Testis (tissue), 3 donors: ENCODE data around the gene FAM171A1. TPM values are rescaled to one million over a fixed set of nuclear protein-coding genes. Genes with fewer than 3 reads are reported as not detected.

Experiments
- DNase-seq: peaks from one replicate; pipeline ENCODE4 v3.0.0-alpha.2; 2019
- H3K27ac ChIP-seq, 2 donors: fragments of 200-600 bp; sonication (generic); one replicate each; pipeline ENCODE4 v1.5.1; 2019
- H3K27me3 ChIP-seq: fragments of 200-600 bp; sonication (generic); one replicate; pipeline ENCODE4 v1.5.1; 2019
- H3K36me3 ChIP-seq: fragments of 200-600 bp; sonication (generic); one replicate; pipeline ENCODE4 v1.5.1; 2017; ENCODE audit warnings: low read depth; ENCODE audit errors: missing control alignments
- H3K4me1 ChIP-seq: fragments of 200-600 bp; sonication (generic); one replicate; pipeline ENCODE4 v1.5.1; 2019
- H3K4me3 ChIP-seq, 2 donors: fragments of 200-600 bp; sonication (generic); one replicate each; pipeline ENCODE4 v1.5.1; 2017 to 2019
- H3K9me3 ChIP-seq: fragments of 200-600 bp; sonication (generic); one replicate; pipeline ENCODE4 v1.5.1; 2017
- CTCF ChIP-seq, 3 experiments: fragments of 450-650 bp in 2 of 3; fragments of 200-600 bp in 1 of 3; sonication (generic) in 1 of 3; IDR thresholded peaks; one replicate each; pipeline ENCODE4 v1.5.1; 2016 to 2019; ENCODE audit warnings: antibody characterized with exemption in 3 of 3, mild to moderate bottlenecking in 2 of 3, moderate library complexity in 1 of 3
- POLR2A ChIP-seq: fragments of 450-650 bp; IDR thresholded peaks from one replicate; pipeline ENCODE4 v1.6.1; 2017; ENCODE audit warnings: antibody characterized with exemption, mild to moderate bottlenecking, moderate library complexity
- WGBS, 2 donors: methylation state at CpG; one replicate each; pipeline ENCODE4 v1.1.5; 2018; 5-methylcytosine and 5-hydroxymethylcytosine counted together
- intact Hi-C: fragments of 100-400 bp; cut with DNase I; formaldehyde crosslinking; loops from one replicate; pipeline ENCODE4 v1.15.1; 2023; ENCODE audit warnings: low total_unique reads
- polyA plus RNA-seq: library from polyadenylated mRNA; stranded (reverse); fragments of 350-450 nt; fragmentation: Illumina TruSeq; extraction: RNeasy Lipid Tissue Mini Kit (QIAGEN cat#74804); gene quantifications from one replicate; pipeline ENCODE4 v1.2.3, GENCODE V29; 2014; ENCODE audit warnings: low read depth, low replicate concordance; ENCODE audit not compliant: insufficient read depth
- total RNA-seq, 2 donors: library from RNA; depleted of rRNA; stranded (reverse); fragments of >200 nt; gene quantifications; one replicate each; pipeline ENCODE4 v1.2.3, GENCODE V29; 2016

Gene FAM171A1
- total and polyA plus RNA-seq, 3 donors from 2014 or later: 9.2 to 11.1 (median 10.8) TPM

DNA sequence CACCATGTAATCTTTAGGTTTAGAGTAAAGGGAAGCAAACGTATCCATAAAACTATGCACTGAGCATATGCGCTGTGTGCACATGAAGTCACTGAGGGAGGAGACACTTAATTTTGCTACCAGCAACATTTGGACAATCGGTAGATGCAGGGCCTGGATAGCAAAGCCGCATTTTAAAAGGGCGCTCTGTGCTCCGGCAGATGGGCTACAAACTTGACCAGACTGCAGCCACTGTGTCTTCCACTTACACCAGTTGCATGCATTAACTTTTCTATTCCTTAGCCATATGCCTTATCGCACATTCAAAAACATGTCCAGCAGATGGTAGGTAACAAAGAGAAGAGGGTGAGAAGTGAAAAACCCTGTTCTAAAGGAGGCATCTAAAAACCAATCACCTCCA is 18.3 kb downstream of the FAM171A1 start:
- H3K27me3 ChIP-seq: no peaks in the 10 kb centered on the region
- DNase-seq: no peak
- intact Hi-C loops: no loop called here

GRCh38 chr10:15352201-15352600 is 18.9 kb downstream of the FAM171A1 start:
- Histone ChIP-seq H3K27me3 (no peaks in the 10 kb centered on the region), H3K4me3 (no peak overlapping the region), H3K9me3 (no peaks in the 10 kb centered on the region), H3K27ac (no peak overlapping the region), H3K4me1 (no peaks in the 10 kb centered on the region), H3K36me3 (no peaks in the 10 kb centered on the region)
- no peak for DNase-seq
- 78% methylated on average over 3 of the region's 3 CpGs for WGBS, 2 donors
- intact Hi-C loops: no loop called here
- TF ChIP-seq POLR2A (no peak), CTCF (IDR thresholded peaks at IDR 0.05) (no peak)

More for the DNA sequence above, 18.3 kb downstream of the FAM171A1 start:
- Histone ChIP-seq H3K36me3 (no peaks in the 10 kb centered on the region), H3K9me3 (no peaks in the 10 kb centered on the region), H3K4me1 (no peaks in the 10 kb centered on the region), H3K27ac (no peak overlapping the region), H3K4me3 (no peak overlapping the region)
- 93 to 95% methylated on average over 7 of the region's 7 CpGs for WGBS, 2 donors
- no peak for TF ChIP-seq CTCF (IDR thresholded peaks at IDR 0.05)
- TF ChIP-seq POLR2A: no peak

- no peak for DNase-seq
- peaks cover 3% of the 10 kb centered on the region for H3K4me1 ChIP-seq
- no peak overlapping the region for H3K27ac ChIP-seq
- no peak for TF ChIP-seq POLR2A
- 76 to 80% methylated on average over 12 of the region's 12 CpGs for WGBS, 2 donors
- no peaks in the 10 kb centered on the region for H3K36me3 ChIP-seq
- no peaks in the 10 kb centered on the region for H3K27me3 ChIP-seq
- intact Hi-C loops: no loop called here
- no peaks in the 10 kb centered on the region for H3K9me3 ChIP-seq
- no peak overlapping the region for H3K4me3 ChIP-seq
Observed at GRCh38 chr10:15351099-15351820, 19.8 kb downstream of the FAM171A1 start.

DNA sequence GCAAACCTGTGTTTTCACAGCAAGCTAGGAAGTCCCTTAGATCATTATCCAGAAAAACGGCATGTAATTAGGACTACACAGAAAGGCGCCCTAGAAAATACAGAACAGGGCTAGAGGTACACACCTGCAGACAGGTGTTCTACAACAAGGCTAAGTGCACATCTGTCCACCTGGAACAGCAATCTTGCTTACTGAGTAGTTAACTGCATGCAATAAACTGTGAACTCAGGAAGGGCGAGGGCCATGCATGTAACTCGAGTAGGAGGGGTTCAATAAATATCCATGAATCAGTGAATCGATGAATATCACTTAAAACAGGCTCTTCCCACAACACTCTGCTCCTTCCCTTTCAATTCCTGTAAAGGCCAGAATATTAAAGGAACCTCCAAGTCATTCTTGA is 22.0 kb downstream of the FAM171A1 start:
- 64 to 73% methylated on average over 5 of the region's 5 CpGs for WGBS, 2 donors
- Histone ChIP-seq H3K27ac (no peak overlapping the region), H3K4me1 (peaks cover 4% of the 10 kb centered on the region), H3K27me3 (no peaks in the 10 kb centered on the region), H3K9me3 (no peaks in the 10 kb centered on the region), H3K4me3 (no peak overlapping the region), H3K36me3 (no peaks in the 10 kb centered on the region)
- TF ChIP-seq CTCF (IDR thresholded peaks at IDR 0.05) (no peak), POLR2A (no peak)
- intact Hi-C loops: no loop called here
- DNase-seq: no peak

- WGBS, 2 donors: 49% methylated on average over 8 of the region's 8 CpGs
- Histone ChIP-seq H3K27ac (no peak overlapping the region), H3K4me1 (peaks cover 4% of the 10 kb centered on the region), H3K4me3 (no peak overlapping the region), H3K36me3 (no peaks in the 10 kb centered on the region), H3K27me3 (no peaks in the 10 kb centered on the region), H3K9me3 (no peaks in the 10 kb centered on the region)
- TF ChIP-seq POLR2A (no peak), CTCF (IDR thresholded peaks at IDR 0.05) (no peak)
- intact Hi-C loops: no loop called here
- no peak for DNase-seq
Observed at GRCh38 chr10:15348579-15348978, 22.5 kb downstream of the FAM171A1 start.
